HepG2 (cell line): ENCODE measurements around the gene RAB5B. TPM values are rescaled to one million over a fixed set of nuclear protein-coding genes. Genes with fewer than 3 reads are reported as not detected.
A peak's percentile ranks its signal among the peaks of the same experiment; 100 is the strongest.

Source experiments
- ATF7-NPFF ChIP-seq: sonication (generic); formaldehyde crosslinking; IDR thresholded peaks from 2 replicates; pipeline ENCODE4 v1.8.1; 2023; ENCODE audit warnings: mild to moderate bottlenecking, low read depth, missing genetic modification reagents, moderate library complexity
- HES4 ChIP-seq: sonication (generic); formaldehyde crosslinking; IDR thresholded peaks from 2 replicates; pipeline ENCODE4 v1.9.0; 2021; ENCODE audit warnings: mild to moderate bottlenecking, missing genetic modification reagents, borderline replicate concordance
- KAT2B ChIP-seq: fragments of 150-350 bp; IDR thresholded peaks from 2 replicates; pipeline ENCODE4 v1.6.1; 2014; ENCODE audit warnings: low read depth, low read length, borderline replicate concordance
- MED8 ChIP-seq: sonication (generic); formaldehyde crosslinking; IDR thresholded peaks from 2 replicates; pipeline ENCODE4 v1.8.1; 2023; ENCODE audit warnings: mild to moderate bottlenecking, missing genetic modification reagents; ENCODE audit not compliant: insufficient replicate concordance
- PRDM10 ChIP-seq: sonication (generic); formaldehyde crosslinking; IDR thresholded peaks from 2 replicates; pipeline ENCODE4 v1.4.0; 2020; ENCODE audit warnings: low read depth, missing genetic modification reagents
- RARA ChIP-seq: IDR thresholded peaks from 2 replicates; pipeline ENCODE4 v1.6.1; 2016; ENCODE audit warnings: missing genetic modification reagents, missing compliant biosample characterization
- SMARCC2 ChIP-seq: fragments of 450-650 bp; IDR thresholded peaks from 2 replicates; pipeline ENCODE4 v1.6.1; 2017; ENCODE audit warnings: antibody characterized with exemption, mild to moderate bottlenecking
- SPEN ChIP-seq: sonication (generic); formaldehyde crosslinking; IDR thresholded peaks from 2 replicates; pipeline ENCODE4 v1.5.1; 2020; ENCODE audit warnings: low read depth, mild to moderate bottlenecking, missing genetic modification reagents
- STAT5B ChIP-seq: sonication (generic); formaldehyde crosslinking; IDR thresholded peaks from 2 replicates; pipeline ENCODE4 v1.4.0; 2020; ENCODE audit warnings: missing genetic modification reagents
- USF2 ChIP-seq, 2 experiments: sonication (generic) in 1 of 2; formaldehyde crosslinking in 1 of 2; IDR thresholded peaks; 2 replicates each; pipeline versions ENCODE4 v1.5.1 to v1.6.1; 2011 to 2020; ENCODE audit warnings: borderline replicate concordance in 1 of 2, low read depth in 1 of 2, low read length in 1 of 2, mild to moderate bottlenecking in 1 of 2, missing genetic modification reagents in 1 of 2, moderate library complexity in 1 of 2
- YEATS4 ChIP-seq: sonication (generic); formaldehyde crosslinking; IDR thresholded peaks from 2 replicates; pipeline ENCODE4 v1.4.0; 2020; ENCODE audit warnings: missing genetic modification reagents, borderline replicate concordance
- ZBTB2 ChIP-seq: sonication (generic); formaldehyde crosslinking; IDR thresholded peaks from 2 replicates; pipeline ENCODE4 v1.8.0; 2022; ENCODE audit warnings: low read depth, missing genetic modification reagents
- ZBTB33 ChIP-seq: sonication (generic); formaldehyde crosslinking; IDR thresholded peaks from 2 replicates; pipeline ENCODE4 v1.4.0; 2020; ENCODE audit warnings: missing genetic modification reagents
- ZNF30 ChIP-seq: sonication (generic); formaldehyde crosslinking; IDR thresholded peaks from 2 replicates; pipeline ENCODE4 v1.5.0; 2020; ENCODE audit warnings: mild to moderate bottlenecking, missing genetic modification reagents
- ZNF362 ChIP-seq: sonication (generic); formaldehyde crosslinking; IDR thresholded peaks from 2 replicates; pipeline ENCODE4 v1.4.0; 2020; ENCODE audit warnings: missing genetic modification reagents, mild to moderate bottlenecking, borderline replicate concordance
- ZNF383 ChIP-seq: sonication (generic); formaldehyde crosslinking; IDR thresholded peaks from 2 replicates; pipeline ENCODE4 v1.4.0; 2020; ENCODE audit warnings: missing genetic modification reagents, mild to moderate bottlenecking, borderline replicate concordance
- ZNF772 ChIP-seq: sonication (generic); formaldehyde crosslinking; IDR thresholded peaks from 2 replicates; pipeline ENCODE4 v1.5.0; 2020; ENCODE audit warnings: mild to moderate bottlenecking, missing genetic modification reagents
- polyA plus RNA-seq, 8 experiments: library from polyadenylated mRNA; depleted of rRNA in 3 of 8; stranded (reverse) in 7 of 8; unstranded in 1 of 8; fragments of >200 nt; fragmentation: Illumina TruSeq in 4 of 8; extraction: Trizol in 4 of 8; gene quantifications; 2 replicates each; pipeline versions ENCODE4 v1.2.1 to v1.2.3, GENCODE V29; 2011 to 2016; ENCODE audit warnings: low read depth in 4 of 8, missing spikeins in 1 of 8, mixed read lengths in 1 of 8; ENCODE audit not compliant: insufficient read depth in 1 of 8
- total RNA-seq, 5 experiments: library from RNA; depleted of rRNA; stranded (reverse); fragments of >200 nt; fragmentation: Illumina TruSeq; extraction: Trizol; gene quantifications; 2 replicates each; pipeline ENCODE4 v1.2.3, GENCODE V29; 2016; ENCODE audit warnings: low read depth in 1 of 5

The RAB5B gene
- total and polyA plus RNA-seq, 2 of the 13 experiments (the other 11 are each of a cell fraction or from before 2014, with no cell fraction given): 26.0 to 68.3 TPM

- TF ChIP-seq ZBTB2 (CRISPR knock-in tag): no peak
- no peak for TF ChIP-seq SPEN (CRISPR knock-in tag)
- no peak for TF ChIP-seq SMARCC2
- no peak for TF ChIP-seq HES4
- no peak for TF ChIP-seq KAT2B
- TF ChIP-seq MED8 (CRISPR knock-in tag): no peak
- TF ChIP-seq ZNF383 (CRISPR knock-in tag): no peak
- TF ChIP-seq ZNF362 (CRISPR knock-in tag): peak; percentile 21; the same call in 1 of the 2 replicates
- no peak for TF ChIP-seq ZBTB33 (CRISPR knock-in tag)
- TF ChIP-seq ZNF30: no peak
- TF ChIP-seq PRDM10 (CRISPR knock-in tag): 0 out of 2 replicates have a peak, but pooled peaks have one; percentile 15
- TF ChIP-seq USF2 (IDR thresholded peaks at IDR 0.05; ENCODE audit: low read depth, low read length): no peak
- no peak for TF ChIP-seq USF2 (CRISPR knock-in tag; IDR thresholded peaks at IDR 0.05; ENCODE audit: borderline replicate concordance)
- no peak for TF ChIP-seq YEATS4
- TF ChIP-seq ZNF772 (CRISPR knock-in tag): no peak
- no peak for TF ChIP-seq ATF7-NPFF (CRISPR knock-in tag)
- no peak for TF ChIP-seq STAT5B
- peak; percentile 78 for TF ChIP-seq RARA (CRISPR knock-in tag)
These were observed 36.3 kb downstream of the RAB5B start (continued) for GRCh38 chr12:56010111-56010570.
